HG03378 (cell line): ENCODE data around the gene NCKAP5.
"Not testable (repeated sequence)": the region's sequence is repeated elsewhere in the genome, so short reads cannot be mapped to it uniquely, and the experiment has no call there.

Experiments used
- ATAC-seq: cut with Tn5 transposase; IDR thresholded peaks from one replicate; pipeline ENCODE4 v1.9.1; 2021; ENCODE audit warnings: mild to moderate bottlenecking, moderate library complexity; ENCODE audit not compliant: unreplicated experiment

NCKAP5 gene

DNA sequence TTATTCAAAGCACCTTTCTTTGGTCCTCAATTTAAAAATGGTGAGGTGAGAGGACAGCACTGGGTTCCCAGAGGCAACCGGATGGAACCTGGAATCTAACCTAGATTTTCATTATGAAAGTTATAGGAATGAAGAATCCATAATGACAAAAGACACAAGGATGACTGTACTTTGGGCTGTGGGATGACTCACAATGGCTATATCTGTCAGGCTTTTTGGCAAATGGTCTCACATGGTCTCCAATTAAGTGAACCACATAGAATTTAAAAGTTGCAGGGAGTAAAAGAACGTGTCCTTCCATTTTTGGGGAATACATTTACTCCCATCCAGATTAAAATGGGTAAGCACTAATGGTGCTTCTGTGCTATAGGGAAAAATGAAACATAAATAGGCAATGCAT, 866.5 kb downstream of the NCKAP5 start:
- no peak for ATAC-seq

DNA sequence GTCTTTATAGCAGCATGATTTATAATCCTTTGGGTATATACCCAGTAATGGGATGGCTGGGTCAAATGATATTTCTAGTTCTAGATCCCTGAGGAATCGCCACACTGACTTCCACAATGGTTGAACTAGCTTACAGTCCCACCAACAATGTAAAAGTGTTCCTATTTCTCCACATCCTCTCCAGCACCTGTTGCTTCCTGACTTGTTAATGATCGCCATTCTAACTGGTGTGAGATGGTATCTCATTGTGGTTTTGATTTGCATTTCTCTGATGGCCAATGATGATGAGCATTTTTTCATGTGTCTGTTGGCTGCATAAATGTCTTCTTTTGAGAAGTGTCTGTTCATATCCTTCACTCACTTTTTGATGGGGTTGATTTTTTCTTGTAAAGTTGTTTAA, 868.5 kb downstream of the NCKAP5 start:
- ATAC-seq, result not testable (repeated sequence)

DNA sequence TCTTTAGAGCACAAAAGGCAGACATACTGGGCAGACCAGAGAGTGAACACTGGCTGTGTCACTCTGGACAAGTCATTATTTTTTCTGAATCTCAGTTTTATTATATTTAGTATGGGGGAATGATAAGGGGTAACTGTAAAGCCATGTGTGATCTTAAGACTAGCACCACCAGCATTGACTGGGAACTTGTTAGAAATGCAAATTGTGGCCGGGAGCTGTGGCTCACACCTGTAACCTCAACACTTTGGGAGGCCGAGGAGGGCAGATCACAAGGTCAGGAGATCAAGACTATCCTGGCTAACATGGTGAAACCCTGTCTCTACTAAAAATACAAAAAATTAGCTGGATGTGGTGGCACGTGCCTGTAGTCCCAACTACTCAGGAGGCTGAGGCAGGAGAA, 869.9 kb downstream of the NCKAP5 start:
- ATAC-seq, result not testable (repeated sequence)

DNA sequence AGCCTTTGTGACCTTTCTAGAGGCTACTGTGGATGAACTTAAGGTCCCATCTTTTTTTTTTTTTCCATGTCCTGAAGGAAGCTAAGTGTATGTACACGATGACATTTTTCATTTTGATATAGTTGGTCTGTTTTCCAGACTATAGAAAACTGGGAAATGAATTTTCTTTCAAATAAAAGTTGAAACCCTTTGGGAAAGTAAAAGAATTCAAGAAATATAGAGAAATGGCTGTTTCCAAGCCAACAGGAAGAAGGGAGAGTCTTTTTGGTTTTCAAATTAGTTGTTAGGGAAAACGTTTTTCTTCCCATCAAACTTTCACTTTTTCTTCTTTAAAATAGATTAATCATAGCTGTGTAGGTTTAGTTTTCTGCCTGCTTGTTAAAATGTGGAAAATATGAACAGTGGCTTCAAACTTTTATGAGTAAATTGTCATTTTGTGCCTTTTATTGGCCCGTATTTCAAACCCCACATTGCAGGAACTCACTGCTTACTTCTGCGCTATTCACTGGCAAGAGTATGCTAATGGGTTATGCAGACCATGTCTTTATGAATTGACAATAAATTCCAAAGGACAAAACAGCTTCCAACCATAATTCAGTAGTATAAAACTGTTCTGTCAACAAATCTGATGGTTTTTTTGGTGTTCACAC, 870.6 kb downstream of the NCKAP5 start:
- no peak for ATAC-seq

DNA sequence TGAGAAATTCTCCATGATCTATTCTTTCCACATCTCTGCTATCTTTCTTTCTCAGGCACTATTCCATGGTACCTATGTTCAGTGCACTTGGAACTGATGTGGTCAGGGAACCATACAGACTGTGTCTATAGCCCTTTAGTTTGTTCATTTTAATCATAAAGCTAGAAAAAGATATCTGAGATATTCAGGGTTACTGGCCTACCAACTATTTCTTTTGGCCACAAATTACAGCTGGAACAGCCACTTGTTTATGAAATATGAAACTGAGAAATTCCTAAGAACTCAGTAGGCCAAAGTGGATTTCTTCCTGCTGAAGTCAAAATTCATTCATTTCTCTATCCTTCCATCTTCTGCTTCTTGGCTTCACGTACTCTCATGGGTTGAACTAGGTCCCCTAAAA, 875.4 kb downstream of the NCKAP5 start:
- ATAC-seq, result no peak

DNA sequence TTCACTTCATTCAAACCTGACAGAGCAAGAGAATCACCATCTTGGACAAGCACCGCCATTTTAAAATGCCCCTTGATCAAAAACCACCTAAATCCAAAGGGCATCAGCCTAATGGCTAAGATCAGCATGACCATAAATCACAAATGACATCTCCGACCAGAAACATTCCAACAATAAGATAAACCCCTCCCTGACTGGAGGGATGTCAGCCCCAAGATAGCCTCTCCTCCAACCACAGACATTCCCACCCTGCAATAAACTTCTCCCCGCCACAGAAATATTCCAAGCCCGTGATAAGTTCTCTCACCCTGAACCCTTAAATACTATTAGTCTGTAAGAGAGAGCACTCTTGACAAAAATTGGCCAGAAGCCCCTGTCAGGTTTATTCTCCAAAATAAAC, 876.7 kb downstream of the NCKAP5 start:
- ATAC-seq, result no peak

DNA sequence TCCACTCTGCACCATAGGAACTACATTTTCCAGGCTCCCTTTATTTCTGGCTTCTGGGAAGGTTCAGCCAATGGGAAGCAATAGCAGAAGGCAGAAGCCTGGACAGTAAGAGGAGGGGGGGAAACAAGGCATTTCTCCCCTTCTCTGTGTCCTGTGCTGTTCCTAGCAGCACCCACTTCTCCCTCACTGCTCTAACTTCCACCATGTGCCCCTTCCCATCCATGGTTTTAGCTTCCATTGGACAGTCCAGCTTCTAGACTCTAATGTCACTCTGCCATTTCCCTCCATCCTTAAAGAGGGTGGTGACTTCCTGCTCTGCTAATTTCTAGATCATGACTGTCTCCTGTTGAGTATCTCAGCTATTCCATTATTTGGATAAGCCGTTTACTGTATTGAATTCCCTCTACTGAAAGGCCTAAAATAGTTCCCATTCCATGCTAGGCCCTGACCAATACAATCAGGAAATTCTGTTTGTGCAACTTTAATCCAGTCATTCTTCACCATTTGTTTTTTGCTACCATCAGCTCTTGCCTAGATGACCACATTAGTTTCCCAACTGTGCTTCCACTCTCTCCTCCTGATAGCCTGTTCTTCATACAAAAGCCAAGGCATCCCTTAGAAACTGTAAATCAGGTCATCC, 877.5 kb downstream of the NCKAP5 start:
- no peak for ATAC-seq

DNA sequence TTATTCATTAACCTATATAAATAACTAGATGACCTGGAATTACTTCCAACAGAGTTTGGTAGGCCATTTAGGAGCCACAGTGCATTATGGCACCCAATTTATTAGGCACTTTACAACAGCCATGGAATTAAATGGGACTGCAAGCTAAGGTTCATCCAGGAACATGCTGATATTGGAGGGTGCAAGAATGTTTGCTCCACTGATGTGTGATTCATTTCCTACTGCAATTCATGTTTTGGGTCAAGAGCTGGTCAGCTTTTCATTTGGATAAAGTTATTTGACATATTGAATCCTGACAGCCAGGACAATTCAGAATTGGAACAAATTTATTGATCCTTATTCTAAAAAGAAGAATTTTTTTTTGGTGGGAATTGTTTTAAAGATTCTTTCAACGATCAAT, 886.5 kb downstream of the NCKAP5 start:
- no peak for ATAC-seq

DNA sequence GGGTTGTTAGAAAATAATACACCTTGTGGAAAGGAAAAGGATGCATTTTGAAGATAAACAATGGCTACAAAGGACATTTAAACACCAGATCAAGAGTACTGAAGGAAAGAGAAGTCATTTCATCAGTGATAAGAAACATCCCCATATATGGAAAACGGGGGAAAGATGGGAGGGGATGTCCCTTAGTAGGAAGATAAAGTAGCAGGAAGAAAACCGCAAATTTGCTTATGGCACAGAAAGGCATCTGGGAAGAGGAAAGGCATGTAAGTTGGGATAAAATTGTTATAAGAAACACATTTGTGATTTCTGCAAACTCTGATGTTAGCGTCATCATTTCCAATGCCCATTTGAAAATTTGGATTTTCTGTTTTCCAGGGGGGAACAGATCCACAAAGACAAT, 887.7 kb downstream of the NCKAP5 start:
- ATAC-seq, result no peak

DNA sequence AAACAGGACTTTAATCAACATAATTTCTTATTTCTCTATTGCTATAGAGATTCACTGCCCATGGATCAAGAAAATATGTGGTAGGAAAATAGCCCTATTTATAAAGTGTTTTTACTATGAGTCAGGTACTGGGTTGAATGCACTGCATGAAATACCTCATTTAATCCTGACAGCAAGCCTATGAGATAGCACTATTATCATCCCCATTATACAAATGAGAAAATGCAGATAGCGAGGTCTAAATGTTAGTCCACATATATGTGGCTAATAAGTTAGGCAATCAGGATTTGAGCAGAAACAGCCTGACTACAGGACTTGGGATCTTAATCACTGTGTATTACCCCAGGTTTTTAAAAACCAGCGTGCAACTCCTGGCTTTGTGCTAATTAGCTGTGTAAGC, 889.8 kb downstream of the NCKAP5 start:
- no peak for ATAC-seq

DNA sequence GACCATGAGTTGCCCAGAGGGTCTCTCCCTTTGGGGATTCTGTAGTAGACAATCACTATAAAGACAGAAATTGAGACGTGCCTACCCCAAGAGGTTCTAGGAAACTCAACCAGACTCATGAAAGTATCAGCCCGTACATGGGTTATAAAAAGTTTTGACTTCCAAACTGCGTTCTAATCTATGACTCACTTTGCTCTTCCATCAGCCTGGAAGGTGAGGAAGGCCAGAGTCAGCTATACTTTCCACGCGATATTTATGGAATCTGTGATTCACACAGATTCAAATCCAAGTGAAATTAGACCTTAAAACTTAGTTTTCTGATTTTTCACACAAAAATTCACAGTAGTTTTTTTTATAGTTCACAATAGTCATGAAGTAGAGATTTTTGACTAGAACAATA, 890.6 kb downstream of the NCKAP5 start:
- ATAC-seq, result no peak

DNA sequence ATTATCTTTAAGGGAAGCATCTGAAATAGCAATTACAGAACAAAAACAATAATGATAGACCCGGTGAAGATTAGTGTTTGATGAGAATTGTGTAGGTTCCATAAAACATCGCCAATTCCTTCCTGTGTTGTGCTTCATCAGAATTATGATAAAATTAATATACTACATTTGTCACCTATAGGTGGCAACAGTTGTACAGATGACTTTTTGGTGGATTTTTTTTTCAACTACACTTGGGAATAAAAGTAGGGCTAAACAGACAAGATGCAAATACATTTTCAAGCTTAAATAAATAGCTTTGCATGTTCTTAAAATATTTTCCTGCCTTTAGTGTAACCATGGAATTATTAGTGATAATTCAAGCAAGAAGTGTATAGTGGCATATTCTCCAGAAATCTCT, 891.3 kb downstream of the NCKAP5 start:
- ATAC-seq, result no peak

DNA sequence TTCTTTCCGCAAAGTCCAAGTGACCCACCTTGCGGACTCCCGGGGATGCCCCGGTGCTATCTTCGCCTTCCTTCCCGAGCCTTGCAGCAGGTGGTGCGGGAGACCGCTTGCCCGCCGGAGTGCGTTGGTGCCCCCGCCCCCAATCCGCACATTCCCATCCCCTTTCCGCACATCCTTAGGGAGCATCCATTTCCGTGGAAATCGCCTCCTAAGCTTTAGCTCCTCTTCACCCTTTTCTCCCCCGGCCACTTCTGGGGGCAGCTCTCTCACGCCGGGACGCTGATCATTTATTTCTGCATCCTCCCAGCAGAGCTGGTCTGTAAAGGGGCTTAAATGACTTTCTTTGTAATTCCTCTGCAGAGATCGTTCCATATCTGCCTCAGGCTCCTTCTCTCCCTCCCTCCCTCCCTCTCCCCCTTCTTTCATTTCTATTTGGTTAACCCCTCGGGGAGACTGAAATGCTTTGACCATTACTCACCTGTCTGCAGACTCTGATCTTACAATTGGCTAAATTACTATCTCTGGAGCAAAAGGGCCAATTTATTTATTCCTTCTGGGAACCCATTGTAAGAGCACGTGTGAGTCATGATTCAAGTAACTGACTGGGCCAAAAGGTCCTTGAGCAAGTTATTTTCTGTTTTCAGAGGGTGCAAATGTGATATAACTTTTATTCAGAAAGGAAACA, 897.0 kb downstream of the NCKAP5 start:
- ATAC-seq, result no peak

DNA sequence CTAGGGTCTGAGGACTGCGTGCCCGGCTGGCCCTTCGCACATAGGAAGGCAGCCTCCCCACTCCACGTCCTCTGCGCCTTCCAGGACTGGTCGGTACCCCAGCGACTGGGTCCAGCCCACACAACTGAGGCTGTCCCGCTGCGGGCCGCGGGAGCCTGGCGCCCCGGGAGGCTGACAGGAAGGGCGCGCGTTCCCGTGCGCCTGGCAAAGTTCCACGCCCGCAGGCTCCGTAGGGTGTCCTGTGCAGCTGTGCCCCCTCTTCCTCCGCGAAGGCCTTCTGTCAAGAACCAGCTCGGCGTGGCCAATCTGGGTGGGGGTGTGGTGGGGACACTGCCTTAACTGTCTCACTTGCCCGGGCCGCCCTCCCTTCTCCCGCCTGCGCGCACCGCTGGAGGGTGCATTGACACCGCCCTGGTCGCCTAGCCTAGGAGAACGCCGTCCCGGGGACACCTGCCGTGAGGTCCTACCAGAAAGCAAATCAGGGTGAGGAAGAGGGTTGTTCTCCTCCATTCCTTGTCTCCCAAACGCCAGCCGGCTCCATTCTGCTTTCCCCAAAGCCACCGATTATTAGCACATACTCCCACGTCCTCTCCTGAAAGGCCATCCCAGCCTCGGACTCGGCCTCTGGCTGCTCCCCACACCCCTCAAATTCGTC, 897.6 kb downstream of the NCKAP5 start:
- ATAC-seq, result no peak

DNA sequence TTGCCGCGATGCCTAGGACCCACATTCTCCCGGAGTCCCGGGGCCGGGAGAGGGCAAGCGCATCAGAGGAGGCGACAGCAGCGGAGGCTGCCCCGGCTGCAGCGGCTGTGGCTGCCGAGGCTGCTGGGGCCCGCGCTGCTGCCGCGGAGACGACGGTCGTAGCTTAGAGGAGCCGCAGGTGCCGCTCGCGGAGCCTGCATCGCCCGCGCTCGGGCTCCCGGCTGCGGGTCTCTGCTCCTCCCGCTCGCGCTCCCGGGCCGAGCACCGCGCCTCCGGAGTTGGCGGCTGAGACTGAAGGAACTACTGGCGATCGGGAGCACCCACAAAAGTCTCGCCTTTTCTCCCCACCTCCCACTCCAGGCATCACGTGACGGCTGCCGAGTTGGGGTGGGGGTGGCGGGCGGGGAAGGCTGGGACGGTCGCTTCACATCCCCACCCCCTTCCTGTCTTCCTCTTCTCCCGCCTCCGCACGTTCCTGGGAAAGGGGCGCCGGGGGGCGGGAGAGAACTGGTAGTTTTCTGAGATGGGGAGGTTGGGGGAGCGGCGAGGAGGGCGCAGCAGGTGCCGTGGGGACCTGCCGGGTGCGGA, 898.3 kb downstream of the NCKAP5 start, which contains the start of gene LYPD1:
LYPD1 (minus strand) TSS at position 298 of the 588 bp plus-strand sequence; CDS start at position 25, 273 bp downstream.
- ATAC-seq, result no peak

DNA sequence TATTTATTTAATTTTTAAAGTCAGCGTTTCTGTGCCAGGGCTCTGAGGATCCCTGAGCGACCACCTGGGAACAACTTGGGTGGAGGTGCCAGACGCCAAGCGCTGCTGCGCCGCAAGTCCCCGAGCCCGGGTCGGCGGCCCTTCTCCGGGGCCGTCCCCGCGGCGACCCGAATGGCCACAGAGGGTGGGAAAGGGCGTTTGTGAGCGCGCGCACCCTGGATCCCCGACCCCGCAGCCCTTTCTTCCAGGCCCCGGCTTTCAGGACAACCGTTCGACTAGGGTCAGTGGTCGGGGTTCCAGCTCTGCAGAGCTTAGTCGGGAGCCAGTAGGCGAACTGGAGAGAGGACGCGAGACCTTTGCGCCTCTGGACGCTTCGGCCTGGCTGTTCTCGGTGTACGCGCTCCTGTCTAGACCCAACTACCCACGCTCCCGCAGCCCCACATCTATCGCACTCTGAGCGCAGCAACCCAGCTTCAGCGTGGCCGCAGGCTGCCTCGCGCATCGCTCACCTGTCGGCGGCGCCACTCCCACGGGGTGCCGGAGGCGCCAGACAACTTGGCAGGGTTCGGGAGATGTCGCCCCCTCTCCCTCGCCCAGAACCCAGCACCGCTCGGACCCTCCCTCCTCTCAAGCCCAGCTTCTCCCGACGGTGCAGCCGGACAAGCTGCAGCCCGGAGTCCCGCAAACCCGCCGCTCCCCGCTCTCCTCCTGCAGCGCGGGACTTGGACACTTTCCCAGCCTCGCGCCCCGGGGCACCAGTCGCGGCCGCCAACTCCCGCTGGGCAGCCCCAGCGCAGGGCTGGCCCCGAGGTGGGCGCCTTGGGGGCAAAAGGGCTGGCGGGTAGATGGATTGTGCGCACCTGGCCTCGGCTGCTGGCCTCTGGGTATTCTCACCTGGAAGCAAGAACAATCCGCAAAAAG, 899.0 kb downstream of the NCKAP5 start:
- no peak for ATAC-seq

DNA sequence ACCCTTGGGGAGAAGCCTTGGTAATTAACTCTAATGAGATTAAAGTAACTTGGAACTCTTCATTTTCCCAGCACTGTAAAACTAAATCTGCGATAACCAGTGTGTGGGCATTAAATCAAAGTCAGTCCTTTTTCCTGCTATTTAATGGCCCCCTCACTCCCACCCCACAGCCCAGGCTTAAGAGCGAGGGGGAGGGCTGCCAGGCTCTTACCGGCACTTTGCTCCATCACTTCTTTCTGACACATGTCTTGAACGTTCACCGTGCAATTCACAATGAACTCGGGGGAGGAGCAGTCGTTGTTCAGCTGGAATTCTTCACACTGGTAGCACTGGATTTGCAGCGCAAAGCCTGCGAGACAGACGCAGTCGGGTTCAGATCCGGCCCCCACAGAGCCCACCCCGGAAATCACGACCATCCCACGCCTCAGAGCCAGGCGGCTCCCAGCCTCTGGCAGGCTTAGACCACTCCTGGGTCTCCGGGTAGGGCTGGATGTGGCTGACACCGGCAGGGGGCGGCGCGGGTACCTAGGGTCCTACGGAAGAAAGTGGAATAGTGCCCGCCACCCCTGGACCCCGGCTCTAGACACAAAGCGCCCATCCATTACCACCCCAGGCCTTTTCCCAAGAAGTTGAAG, 900.0 kb downstream of the NCKAP5 start:
- no peak for ATAC-seq

DNA sequence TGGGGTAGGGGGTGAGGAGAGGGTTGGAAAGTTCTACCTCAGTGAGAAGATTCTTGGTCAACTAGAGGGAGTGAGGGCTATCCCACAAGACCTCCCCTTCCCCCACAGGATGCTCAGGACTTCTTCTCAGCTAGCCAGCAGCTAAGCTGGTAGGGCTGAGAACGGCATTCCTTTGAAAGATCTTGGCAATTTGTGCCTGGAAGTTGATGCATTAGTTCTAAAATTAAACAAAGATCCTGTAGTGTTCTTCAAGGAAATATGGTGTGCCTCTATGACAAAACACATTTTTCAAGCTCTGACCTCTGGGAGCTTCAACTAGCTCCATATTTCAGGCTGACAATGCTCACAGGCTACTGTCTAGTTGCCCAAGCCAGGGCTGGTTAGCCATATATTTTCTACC, 900.6 kb downstream of the NCKAP5 start:
- ATAC-seq, result no peak

DNA sequence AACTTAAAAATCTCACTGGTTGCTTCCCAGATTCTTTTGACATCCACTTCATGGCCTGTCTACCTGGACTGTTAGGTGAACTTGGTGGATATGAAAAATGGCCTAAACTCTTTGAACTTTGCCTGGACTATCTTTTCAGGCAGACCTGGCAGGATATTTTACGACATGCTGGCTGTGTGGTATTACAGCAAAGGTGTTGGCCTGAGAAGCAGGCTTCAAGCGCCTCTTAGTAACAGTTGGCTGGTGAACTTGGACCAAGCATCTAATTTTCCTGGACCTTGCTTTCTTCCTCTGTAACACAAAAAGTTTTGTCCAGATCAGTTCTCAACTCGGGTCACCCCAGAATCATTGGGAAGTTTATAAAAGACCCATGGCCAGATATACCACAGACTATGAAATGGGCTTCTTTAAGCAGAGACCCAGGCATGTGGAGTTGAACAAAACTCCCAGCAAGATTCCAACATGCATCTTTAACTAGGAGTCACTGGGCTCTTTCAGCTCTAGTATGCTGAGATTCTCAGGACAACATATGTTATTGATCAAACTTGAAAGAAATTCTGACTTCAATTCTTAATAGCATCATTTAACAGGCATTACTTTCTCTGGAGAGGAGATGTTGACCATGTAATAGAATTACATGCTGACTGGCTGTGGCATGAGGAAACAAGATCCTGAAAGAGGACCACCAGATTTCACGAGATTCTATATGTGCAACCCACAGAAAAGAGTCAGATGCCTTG, 902.7 kb downstream of the NCKAP5 start:
- no peak for ATAC-seq
